ENCODE results near the gene LCT. TPM values are rescaled to one million over a fixed set of nuclear protein-coding genes. Genes with fewer than 3 reads are reported as not detected.

LCT gene
- total RNA-seq: under 0.01 and 0.09 TPM in 2 replicates

GRCh38 chr2:135836596-135837270 is at the start of gene LCT:
TSS of gene LCT (minus strand) at chr2:135837184. CDS start at chr2:135837169, 15 bp downstream.

DNA sequence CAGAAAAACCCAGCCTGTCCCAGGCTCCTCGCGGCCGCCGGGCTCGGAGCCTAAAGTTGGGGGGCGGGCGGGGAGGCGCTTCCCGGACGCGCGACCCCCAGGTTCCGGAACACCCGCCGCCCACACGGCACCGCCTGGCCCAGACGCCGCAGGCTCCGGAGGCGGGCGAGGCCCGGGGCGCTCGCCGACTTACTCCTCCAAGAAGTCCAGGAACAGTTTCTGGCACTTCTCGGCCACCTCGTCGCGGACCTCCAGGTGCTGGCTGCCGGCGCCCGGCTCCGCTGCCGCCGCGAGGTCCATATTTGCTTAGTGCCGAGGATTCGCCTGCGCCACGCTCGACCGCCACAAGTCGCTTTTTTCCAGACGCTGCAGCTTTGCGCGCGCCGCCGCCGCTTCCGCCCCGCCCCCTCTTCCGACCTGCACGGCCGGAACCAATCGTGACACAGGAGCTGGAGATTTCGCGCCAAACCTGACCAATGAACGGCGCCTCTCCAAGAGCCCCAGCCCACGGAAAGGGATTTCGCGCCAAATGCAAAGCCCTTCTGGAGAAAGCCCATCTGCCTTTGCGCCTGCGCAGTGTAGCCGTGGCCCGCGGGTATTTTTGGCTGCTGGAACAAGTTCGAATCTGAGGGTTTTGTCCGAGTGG is 39.2 kb upstream of the LCT start, which contains the start of gene MCM6:
Gene MCM6 (minus strand): TSS at position 378 of the 646 bp plus-strand sequence. CDS start 78 bp downstream, at position 300.

DNA sequence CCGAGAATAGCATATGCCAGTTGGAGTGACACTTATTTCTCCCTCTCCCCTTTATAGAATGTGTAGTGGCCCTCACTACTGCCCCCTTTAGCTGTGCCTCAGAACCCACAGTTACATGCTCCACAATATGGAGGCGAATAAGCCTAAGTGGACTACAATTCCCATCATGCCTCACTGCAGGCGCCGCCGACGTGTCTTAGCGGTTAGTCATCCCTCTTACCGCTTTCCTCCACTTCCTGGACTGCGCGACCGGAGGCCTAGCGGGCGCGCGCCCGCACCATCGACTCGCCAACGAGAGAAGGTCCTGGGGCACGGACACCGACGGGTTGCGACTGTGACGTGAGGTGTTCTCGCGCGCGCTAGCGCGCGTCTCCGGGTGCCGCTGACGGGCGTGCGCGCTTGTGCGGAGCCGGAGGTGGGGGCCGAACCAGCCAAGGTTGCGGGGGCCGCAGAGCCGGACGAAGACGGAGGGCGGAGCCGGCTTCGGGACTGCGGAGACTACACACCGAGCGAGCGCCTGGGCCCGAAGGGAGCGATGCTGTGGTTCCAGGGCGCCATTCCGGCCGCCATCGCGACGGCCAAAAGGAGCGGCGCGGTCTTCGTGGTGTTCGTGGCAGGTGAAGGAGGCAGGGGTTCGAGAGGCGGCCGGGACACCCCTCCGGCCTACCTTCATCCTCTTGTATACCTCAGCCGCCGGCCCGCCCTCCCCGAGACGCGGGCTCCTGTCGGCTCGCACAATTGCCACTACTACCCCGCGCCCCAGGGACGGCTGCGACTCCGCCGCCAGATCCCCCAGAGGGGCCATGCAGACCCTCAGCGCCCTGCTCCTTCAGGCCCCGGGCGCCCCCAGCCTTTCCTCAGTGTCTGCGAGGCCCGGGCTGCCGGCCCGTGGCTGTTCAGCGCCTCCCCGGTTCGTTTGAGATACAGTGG is 95.3 kb downstream of the LCT start, which contains the start of gene UBXN4:
Gene UBXN4 (plus strand): TSS at position 461 of the 930 bp plus-strand sequence. CDS start 75 bp downstream, at position 536.

Other genes starting within 250 kb of the LCT start
- gene UBXN4, start 95.3 kb downstream of the LCT start, total RNA-seq: 47.8 and 61.6 TPM in 2 replicates
- gene MCM6, start 39.3 kb upstream of the LCT start, total RNA-seq: 9.8 and 10.1 TPM in 2 replicates
- gene DARS1, start 148.4 kb upstream of the LCT start, total RNA-seq: 77.1 and 138 TPM in 2 replicates